SK-N-SH treated with all-trans-retinoic acid at 6 μM for 48 hours (cell line): Measurements from ENCODE around the gene AMFR.

Experiments
- ATAC-seq: fragments of 200-7000 bp; cut with Tn5 transposase; 3 replicates; pipeline ENCODE4 v1.9.1; 2020; ENCODE audit warnings: mild to moderate bottlenecking, moderate library complexity
- ARNTL ChIP-seq: fragments of 450-650 bp; formaldehyde crosslinking; IDR thresholded peaks from 2 replicates; pipeline ENCODE4 v1.5.0; 2020; ENCODE audit warnings: low read depth, mild to moderate bottlenecking, moderate library complexity, borderline replicate concordance
- BACH2 ChIP-seq: fragments of 250-450 bp; sonication (Bioruptor Pico); IDR thresholded peaks from 2 replicates; pipeline ENCODE4 v1.9.0; 2021; ENCODE audit warnings: mild to moderate bottlenecking, borderline replicate concordance
- CREB5 ChIP-seq: fragments of 250-450 bp; sonication (Bioruptor Pico); IDR thresholded peaks from 2 replicates; pipeline ENCODE4 v1.5.1; 2020; ENCODE audit warnings: low read depth, mild to moderate bottlenecking, moderate library complexity
- CSDC2 ChIP-seq: fragments of 250-450 bp; sonication (Bioruptor Pico); IDR thresholded peaks from 2 replicates; pipeline ENCODE4 v1.5.0; 2020; ENCODE audit warnings: mild to moderate bottlenecking, moderate library complexity
- ESRRG ChIP-seq: fragments of 250-450 bp; sonication (Bioruptor Pico); IDR thresholded peaks from 2 replicates; pipeline ENCODE4 v1.6.1; 2021; ENCODE audit warnings: mild to moderate bottlenecking
- GLIS3 ChIP-seq: fragments of 250-450 bp; sonication (Bioruptor Pico); IDR thresholded peaks from 2 replicates; pipeline ENCODE4 v1.5.0; 2020; ENCODE audit warnings: mild to moderate bottlenecking, moderate library complexity
- OSR1 ChIP-seq: fragments of 250-450 bp; sonication (Bioruptor Pico); IDR thresholded peaks from 2 replicates; pipeline ENCODE4 v1.8.0; 2022; ENCODE audit warnings: moderate library complexity, mild to moderate bottlenecking, inconsistent platforms
- PPARA ChIP-seq: fragments of 250-450 bp; sonication (Bioruptor Pico); IDR thresholded peaks from 2 replicates; pipeline ENCODE4 v1.5.0; 2020; ENCODE audit warnings: mild to moderate bottlenecking, borderline replicate concordance
- RARB ChIP-seq: fragments of 250-450 bp; sonication (Bioruptor Pico); IDR thresholded peaks from 2 replicates; pipeline ENCODE4 v1.8.0; 2021; ENCODE audit warnings: mild to moderate bottlenecking, moderate library complexity
- SNAI2 ChIP-seq: fragments of 250-450 bp; sonication (Bioruptor Pico); IDR thresholded peaks from 2 replicates; pipeline ENCODE4 v1.5.0; 2020; ENCODE audit warnings: mild to moderate bottlenecking, moderate library complexity
- TCF4 ChIP-seq: fragments of 250-450 bp; sonication (Bioruptor Pico); IDR thresholded peaks from 2 replicates; pipeline ENCODE4 v1.8.0; 2021; ENCODE audit warnings: mild to moderate bottlenecking, moderate library complexity, borderline replicate concordance
- TOX ChIP-seq: fragments of 250-450 bp; sonication (Bioruptor Pico); IDR thresholded peaks from 2 replicates; pipeline ENCODE4 v1.8.0; 2021; ENCODE audit warnings: mild to moderate bottlenecking, moderate library complexity, borderline replicate concordance
- TSHZ2 ChIP-seq: fragments of 250-450 bp; sonication (Bioruptor Pico); IDR thresholded peaks from 2 replicates; pipeline ENCODE4 v1.5.0; 2020; ENCODE audit warnings: mild to moderate bottlenecking, moderate library complexity
- ZC3H10 ChIP-seq: fragments of 250-450 bp; sonication (Bioruptor Pico); IDR thresholded peaks from 2 replicates; pipeline ENCODE4 v1.5.1; 2021; ENCODE audit warnings: mild to moderate bottlenecking, moderate library complexity
- ZFP3 ChIP-seq: fragments of 250-450 bp; sonication (Bioruptor Pico); IDR thresholded peaks from 2 replicates; pipeline ENCODE4 v1.5.0; 2020; ENCODE audit warnings: mild to moderate bottlenecking, moderate library complexity
- ZNF565 ChIP-seq: fragments of 450-650 bp; formaldehyde crosslinking; conservative IDR thresholded peaks from 2 replicates; pipeline ENCODE4 v1.5.0; 2020; ENCODE audit warnings: low read depth, mild to moderate bottlenecking, moderate library complexity
- ZNF70 ChIP-seq: fragments of 450-650 bp; formaldehyde crosslinking; IDR thresholded peaks from 2 replicates; pipeline ENCODE4 v1.5.0; 2020; ENCODE audit warnings: mild to moderate bottlenecking, moderate library complexity
- ZNF8 ChIP-seq: fragments of 450-650 bp; formaldehyde crosslinking; IDR thresholded peaks from 2 replicates; pipeline ENCODE4 v1.5.0; 2020; ENCODE audit warnings: mild to moderate bottlenecking, moderate library complexity
- TF ChIP-seq, protein P1 (sequence below): fragments of 250-450 bp; sonication (Bioruptor Pico); IDR thresholded peaks from 2 replicates; pipeline ENCODE4 v1.8.0; 2021; ENCODE audit warnings: low read depth, mild to moderate bottlenecking, moderate library complexity, borderline replicate concordance

AMFR gene

GRCh38 chr16:56331399-56331798, 93.9 kb downstream of the AMFR start:
- ATAC-seq = no peak
- TF ChIP-seq OSR1 (CRISPR knock-in tag) (no peak), CREB5 (CRISPR knock-in tag) (no peak), RARB (CRISPR knock-in tag) (no peak), ESRRG (CRISPR knock-in tag) (no peak), ZFP3 (CRISPR knock-in tag) (no peak), TOX (CRISPR knock-in tag) (no peak), ZNF70 (CRISPR knock-in tag) (no peak), ZC3H10 (CRISPR knock-in tag) (no peak)
- TF ChIP-seq, protein P1, sequence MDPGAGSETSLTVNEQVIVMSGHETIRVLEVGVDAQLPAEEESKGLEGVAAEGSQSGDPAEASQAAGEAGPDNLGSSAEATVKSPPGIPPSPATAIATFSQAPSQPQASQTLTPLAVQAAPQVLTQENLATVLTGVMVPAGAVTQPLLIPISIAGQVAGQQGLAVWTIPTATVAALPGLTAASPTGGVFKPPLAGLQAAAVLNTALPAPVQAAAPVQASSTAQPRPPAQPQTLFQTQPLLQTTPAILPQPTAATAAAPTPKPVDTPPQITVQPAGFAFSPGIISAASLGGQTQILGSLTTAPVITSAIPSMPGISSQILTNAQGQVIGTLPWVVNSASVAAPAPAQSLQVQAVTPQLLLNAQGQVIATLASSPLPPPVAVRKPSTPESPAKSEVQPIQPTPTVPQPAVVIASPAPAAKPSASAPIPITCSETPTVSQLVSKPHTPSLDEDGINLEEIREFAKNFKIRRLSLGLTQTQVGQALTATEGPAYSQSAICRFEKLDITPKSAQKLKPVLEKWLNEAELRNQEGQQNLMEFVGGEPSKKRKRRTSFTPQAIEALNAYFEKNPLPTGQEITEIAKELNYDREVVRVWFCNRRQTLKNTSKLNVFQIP = no peak

DNA sequence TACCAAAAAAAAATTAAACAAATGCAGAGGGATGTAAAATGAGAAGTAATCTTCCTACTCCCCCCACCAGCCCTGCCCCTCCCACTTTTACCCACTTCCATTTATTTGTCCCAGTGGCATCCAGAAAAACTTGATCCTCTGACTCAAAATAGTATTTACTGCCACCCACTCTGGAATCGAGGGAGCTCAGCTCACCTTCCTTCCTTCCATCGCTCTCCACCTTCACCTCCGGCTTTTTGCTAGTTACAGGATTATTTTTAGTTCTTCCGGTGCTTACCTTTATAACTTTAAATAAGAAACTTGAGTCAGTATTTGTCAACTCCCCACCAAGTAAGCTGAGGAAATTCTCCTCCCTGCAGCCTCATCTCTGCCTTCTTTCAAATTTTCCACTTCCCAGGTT, 94.9 kb downstream of the AMFR start:
- ATAC-seq = no peak
- TF ChIP-seq RARB (CRISPR knock-in tag) (no peak), ESRRG (CRISPR knock-in tag) (no peak), CSDC2 (CRISPR knock-in tag) (no peak), PPARA (CRISPR knock-in tag) (no peak)

DNA sequence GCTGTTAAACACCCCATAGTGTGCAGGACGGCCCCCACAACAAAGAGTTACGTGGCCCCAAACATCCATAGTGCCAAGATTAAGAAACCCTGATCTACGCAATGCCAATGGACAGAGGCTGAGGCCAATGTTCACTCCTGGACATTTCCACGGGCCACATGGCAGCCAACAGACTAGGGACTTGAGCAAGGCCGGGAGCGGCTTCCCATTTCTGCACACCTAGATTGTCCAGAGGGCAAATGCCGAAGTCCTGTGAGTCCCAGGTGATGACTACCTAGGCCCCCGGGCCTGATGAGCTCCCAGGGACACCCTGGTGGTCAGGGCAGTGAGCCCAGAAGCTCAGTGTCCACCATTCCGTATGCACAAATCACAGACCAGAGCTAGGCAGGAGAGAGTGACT, 95.5 kb downstream of the AMFR start:
- no peak for ATAC-seq

More for the DNA sequence above, 95.5 kb downstream of the AMFR start:
- TF ChIP-seq ZNF8 = no peak
- TF ChIP-seq TCF4 (CRISPR knock-in tag) = no peak
- TF ChIP-seq, protein P1 = no peak
- TF ChIP-seq SNAI2 = no peak
- TF ChIP-seq ZC3H10 (CRISPR knock-in tag) = no peak
- TF ChIP-seq ZNF565 = no peak
- TF ChIP-seq CSDC2 (CRISPR knock-in tag) = no peak
- no peak for TF ChIP-seq OSR1 (CRISPR knock-in tag)
- TF ChIP-seq ARNTL = no peak
- no peak for TF ChIP-seq RARB (CRISPR knock-in tag)
- TF ChIP-seq GLIS3 (CRISPR knock-in tag) = no peak
- TF ChIP-seq BACH2 (CRISPR knock-in tag) = no peak
- no peak for TF ChIP-seq ZNF70 (CRISPR knock-in tag)
- no peak for TF ChIP-seq TSHZ2 (CRISPR knock-in tag)
- TF ChIP-seq CREB5 (CRISPR knock-in tag) = no peak
- TF ChIP-seq, all 23 proteins: peak for 0
